CD4-positive, alpha-beta T cell treated with Interleukin-15 for 1 hour (primary cell): ENCODE measurements around the gene SLC13A5.

ENCODE experiments used
- DNase-seq: peaks from one replicate; pipeline ENCODE4 v3.0.0-alpha.2; 2020

The SLC13A5 gene

GRCh38 chr17:6636616-6637457 lies 76.3 kb downstream of the SLC13A5 start:
- DNase-seq: no peak

GRCh38 chr17:6636105-6636504 lies 77.1 kb downstream of the SLC13A5 start:
- no peak for DNase-seq
